RWPE2 (cell line): ENCODE measurements around the gene NEGR1.

Source experiments
- ATAC-seq: fragments of 200-7000 bp; cut with Tn5 transposase; 3 replicates; pipeline ENCODE4 v1.9.1; 2021; ENCODE audit warnings: low read depth
- DNase-seq: peaks from one replicate; pipeline ENCODE4 v3.0.0-alpha.2; 2020; ENCODE audit warnings: low spot score
- H3K27ac ChIP-seq: fragments of 450-650 bp; 2 replicates; pipeline ENCODE4 v1.5.1; 2017; ENCODE audit warnings: mild to moderate bottlenecking; ENCODE audit not compliant: poor library complexity, severe bottlenecking
- H3K27me3 ChIP-seq: fragments of 250-450 bp; sonication (Bioruptor Pico); 2 replicates; pipeline ENCODE4 v1.5.1; 2021; ENCODE audit warnings: mild to moderate bottlenecking, moderate library complexity; ENCODE audit not compliant: insufficient read depth, poor library complexity, severe bottlenecking
- H3K36me3 ChIP-seq: fragments of 250-450 bp; sonication (Bioruptor Pico); 2 replicates; pipeline ENCODE4 v1.5.1; 2020; ENCODE audit warnings: low read depth, mild to moderate bottlenecking, moderate library complexity
- H3K4me1 ChIP-seq: fragments of 250-450 bp; sonication (Bioruptor Pico); 2 replicates; pipeline ENCODE4 v1.5.1; 2021; ENCODE audit warnings: mild to moderate bottlenecking, moderate library complexity; ENCODE audit not compliant: insufficient read depth, poor library complexity, severe bottlenecking
- H3K4me3 ChIP-seq: fragments of 250-450 bp; sonication (Bioruptor Pico); 2 replicates; pipeline ENCODE4 v1.5.1; 2021; ENCODE audit warnings: mild to moderate bottlenecking, moderate library complexity; ENCODE audit not compliant: severe bottlenecking
- H3K9me3 ChIP-seq: fragments of 250-450 bp; sonication (Bioruptor Pico); 2 replicates; pipeline ENCODE4 v1.5.1; 2021; ENCODE audit warnings: mild to moderate bottlenecking, moderate library complexity; ENCODE audit not compliant: severe bottlenecking
- CTCF ChIP-seq: fragments of 450-650 bp; IDR thresholded peaks from one replicate; pipeline ENCODE4 v1.5.1; 2017; ENCODE audit warnings: mild to moderate bottlenecking, moderate library complexity; ENCODE audit not compliant: poor library complexity, severe bottlenecking

The NEGR1 gene

GRCh38 chr1:71823708-71824305 is 458.5 kb downstream of the NEGR1 start:
- Histone ChIP-seq H3K36me3 (no peaks in the 10 kb centered on the region), H3K27me3 (no peaks in the 10 kb centered on the region), H3K27ac (no peak overlapping the region), H3K4me3 (no peak overlapping the region), H3K4me1 (no peaks in the 10 kb centered on the region), H3K9me3 (no peaks in the 10 kb centered on the region)
- TF ChIP-seq CTCF = no peak
- DNase-seq = no peak
- ATAC-seq = no peak

DNA sequence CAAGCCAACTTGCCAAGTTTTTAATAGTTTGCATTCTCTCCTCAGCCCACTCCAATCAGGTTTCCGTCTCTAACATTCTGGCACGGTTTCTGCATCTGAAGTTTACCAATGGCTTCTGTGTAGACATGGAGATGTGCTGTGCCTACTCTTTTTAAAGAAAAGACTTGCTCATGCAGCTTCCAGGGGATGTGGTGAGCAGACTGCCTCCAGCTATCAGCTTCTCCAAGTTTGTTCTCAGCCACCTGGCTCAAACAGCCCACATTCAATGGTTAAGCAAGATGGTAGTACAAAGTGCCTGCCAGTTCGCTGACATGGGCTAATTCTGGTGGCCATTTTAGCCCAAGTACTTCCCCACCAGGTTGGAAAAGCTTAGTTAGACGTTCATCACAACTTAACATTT is 465.3 kb downstream of the NEGR1 start:
- ATAC-seq = no peak
- H3K4me3 ChIP-seq = no peak overlapping the region
- DNase-seq = no peak
- no peaks in the 10 kb centered on the region for H3K4me1 ChIP-seq
- no peaks in the 10 kb centered on the region for H3K36me3 ChIP-seq
- no peak overlapping the region for H3K27ac ChIP-seq
- no peaks in the 10 kb centered on the region for H3K27me3 ChIP-seq
- H3K9me3 ChIP-seq = no peaks in the 10 kb centered on the region
- no peak for TF ChIP-seq CTCF

DNA sequence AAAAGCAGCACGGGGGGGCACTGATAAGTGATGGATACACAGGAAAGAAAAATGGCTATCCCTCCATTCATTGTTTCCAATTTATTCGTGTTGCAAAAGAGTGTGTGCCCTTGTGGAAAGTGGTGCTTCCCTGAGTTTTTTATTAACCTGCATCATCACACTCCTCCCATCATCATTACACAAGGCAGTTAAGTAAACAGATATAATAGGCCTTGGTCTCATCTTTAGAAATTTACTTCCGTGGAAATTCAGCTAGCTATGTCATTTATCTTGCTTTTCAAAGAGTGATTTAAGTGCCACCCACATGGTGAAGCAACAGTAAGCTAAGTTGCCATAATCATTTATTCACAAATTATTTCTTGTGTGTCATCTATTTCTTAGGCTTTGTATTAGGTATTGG is 473.3 kb downstream of the NEGR1 start:
- ATAC-seq (no peak), DNase-seq (no peak)
- Histone ChIP-seq H3K27ac (no peak overlapping the region), H3K4me3 (no peak overlapping the region), H3K27me3 (no peaks in the 10 kb centered on the region), H3K4me1 (no peaks in the 10 kb centered on the region), H3K9me3 (no peaks in the 10 kb centered on the region), H3K36me3 (no peaks in the 10 kb centered on the region)
- TF ChIP-seq CTCF = no peak

- Histone ChIP-seq H3K4me1 (no peaks in the 10 kb centered on the region), H3K27me3 (no peaks in the 10 kb centered on the region), H3K9me3 (no peaks in the 10 kb centered on the region), H3K36me3 (no peaks in the 10 kb centered on the region), H3K27ac (no peak overlapping the region), H3K4me3 (no peak overlapping the region)
- no peak for TF ChIP-seq CTCF
- ATAC-seq (no peak), DNase-seq (no peak)
Observed at GRCh38 chr1:71804140-71804539, 478.2 kb downstream of the NEGR1 start.

DNA sequence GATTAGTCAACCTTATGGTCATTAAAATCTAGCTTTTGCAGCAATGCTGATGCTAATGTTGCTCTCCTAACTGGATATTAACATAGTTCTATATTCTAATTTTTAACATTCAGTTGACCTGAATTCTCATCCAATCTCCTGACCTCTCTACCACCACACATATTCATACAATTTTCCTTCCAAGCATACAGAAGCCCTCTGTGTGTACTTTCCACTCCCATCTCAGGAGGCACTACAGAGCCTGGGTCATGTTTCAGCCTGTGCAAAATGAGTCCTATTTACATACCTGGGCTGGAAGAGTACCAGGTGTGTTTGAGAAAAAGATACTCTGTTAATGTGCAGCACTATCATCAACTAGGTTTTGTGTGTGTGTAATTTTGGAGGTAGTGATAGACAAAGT is 486.3 kb downstream of the NEGR1 start:
- H3K27ac ChIP-seq = no peak overlapping the region
- no peaks in the 10 kb centered on the region for H3K36me3 ChIP-seq
- H3K9me3 ChIP-seq = no peaks in the 10 kb centered on the region
- no peak for DNase-seq
- ATAC-seq = 0 out of 3 replicates have a peak, but pooled peaks have one; percentile 40
- H3K4me1 ChIP-seq = no peaks in the 10 kb centered on the region
- no peaks in the 10 kb centered on the region for H3K27me3 ChIP-seq
- TF ChIP-seq CTCF = no peak
- no peak overlapping the region for H3K4me3 ChIP-seq
